PC-9 (cell line): ENCODE data around the gene TMEM200B. TPM values are rescaled to one million over a fixed set of nuclear protein-coding genes. Genes with fewer than 3 reads are reported as not detected.

Experiments used
- BruUV-seq: library from RNA; stranded (reverse); fragments of 400-500 nt; replicated peaks from 2 replicates; lab custom pipeline; 2021; lab: Mats Ljungman, UMichigan
- CTCF ChIA-PET: fragments of 300-600 bp; sonication (Branson Sonifier 250); formaldehyde crosslinking; loops from one replicate; lab custom pipeline; 2022; ENCODE audit warnings: antibody characterized with exemption; lab: Charles Lee
- POLR2A ChIA-PET: fragments of 300-600 bp; sonication (Branson Sonifier 250); formaldehyde crosslinking; loops from one replicate; lab custom pipeline; 2022; ENCODE audit warnings: antibody characterized with exemption; ENCODE audit not compliant: unreplicated experiment; lab: Charles Lee
- DNase-seq, 2 experiments: peaks; one replicate each; pipeline versions ENCODE4 v3.0.0 to v3.0.0-alpha.2; 2015 to 2022; ENCODE audit warnings: mixed read lengths in 1 of 2
- H2AFZ ChIP-seq: fragments of 200-600 bp; sonication (generic); 2 replicates; pipeline ENCODE4 v1.8.1; 2017; ENCODE audit warnings: antibody characterized with exemption
- H3F3A ChIP-seq: fragments of 200-600 bp; sonication (generic); 2 replicates; pipeline ENCODE4 v1.8.1; 2017; ENCODE audit warnings: antibody characterized with exemption, mild to moderate bottlenecking, low read depth; ENCODE audit not compliant: insufficient read depth
- H3K27ac ChIP-seq: fragments of 200-600 bp; sonication (generic); 2 replicates; pipeline ENCODE4 v1.6.1; 2016; ENCODE audit warnings: mixed run types
- H3K27me3 ChIP-seq: fragments of 200-600 bp; sonication (generic); 2 replicates; pipeline ENCODE4 v1.6.1; 2016; ENCODE audit warnings: low read depth, mixed run types; ENCODE audit not compliant: insufficient read depth
- H3K36me3 ChIP-seq: fragments of 200-600 bp; sonication (generic); 2 replicates; pipeline ENCODE4 v1.6.1; 2016; ENCODE audit warnings: low read depth, mixed run types
- H3K4me1 ChIP-seq: fragments of 200-600 bp; sonication (generic); replicated peaks from 2 replicates; pipeline ENCODE4 v1.6.1; 2016; ENCODE audit warnings: mixed run types; ENCODE audit not compliant: insufficient read depth
- H3K4me2 ChIP-seq: fragments of 200-600 bp; sonication (generic); 2 replicates; pipeline ENCODE4 v1.6.1; 2017; ENCODE audit warnings: mixed run types
- H3K4me3 ChIP-seq: fragments of 200-600 bp; sonication (generic); 2 replicates; pipeline ENCODE4 v1.6.1; 2016; ENCODE audit warnings: mixed run types
- H3K79me2 ChIP-seq: fragments of 200-600 bp; sonication (generic); 2 replicates; pipeline ENCODE4 v1.6.1; 2017; ENCODE audit warnings: low read depth, mixed run types
- H3K9me2 ChIP-seq: fragments of 200-600 bp; sonication (generic); 2 replicates; pipeline ENCODE4 v1.8.1; 2017; ENCODE audit warnings: mild to moderate bottlenecking; ENCODE audit not compliant: insufficient read depth
- H3K9me3 ChIP-seq: fragments of 200-600 bp; sonication (generic); 2 replicates; pipeline ENCODE4 v1.8.1; 2016; ENCODE audit warnings: low read depth; ENCODE audit not compliant: insufficient read depth
- H4K20me1 ChIP-seq: fragments of 200-600 bp; sonication (generic); 2 replicates; pipeline ENCODE4 v1.8.1; 2017; ENCODE audit not compliant: insufficient read depth
- EZH2 ChIP-seq: fragments of 200-600 bp; sonication (generic); IDR thresholded peaks from 2 replicates; pipeline ENCODE4 v1.8.0; 2017; ENCODE audit warnings: antibody characterized with exemption, low read depth
- intact Hi-C: fragments of 100-400 bp; cut with micrococcal nuclease; formaldehyde crosslinking; loops from one replicate; pipeline ENCODE4 v1.10.0; 2022; ENCODE audit not compliant: unreplicated experiment
- total RNA-seq: library from RNA; stranded (reverse); gene quantifications from 2 replicates; pipeline ENCODE4 v1.2.3, GENCODE V29; 2021
- TF ChIP-seq, protein P1 (sequence below): fragments of 200-600 bp; sonication (generic); conservative IDR thresholded peaks from 2 replicates; pipeline ENCODE4 v1.6.1; 2017; ENCODE audit warnings: mixed run types, antibody characterized with exemption, mild to moderate bottlenecking, moderate library complexity

The TMEM200B gene
- total RNA-seq, 1 experiment from 2014 or later = 1.1 TPM

DNA sequence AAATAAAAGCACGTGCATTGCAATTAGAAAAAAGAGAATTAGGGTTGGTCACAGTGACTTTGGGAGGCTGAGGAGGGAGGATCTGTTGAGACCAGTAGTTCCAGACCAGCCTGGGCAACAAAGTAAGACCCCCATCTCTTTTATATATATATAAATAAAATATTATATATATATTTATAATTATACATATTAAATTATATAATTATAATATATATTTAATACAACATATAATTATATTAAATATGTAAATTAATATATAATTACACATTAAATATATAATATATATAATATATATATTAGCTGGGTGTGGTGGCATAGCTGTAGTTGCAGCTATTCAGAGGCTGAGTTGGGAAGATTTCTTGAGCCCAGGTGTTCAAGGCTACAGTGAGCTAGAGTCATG is 23.2 kb downstream of the TMEM200B start:
- Histone ChIP-seq H3K4me1 (peaks cover 3% of the 10 kb centered on the region; the same call in 1 of the 2 replicates), H3K27ac (no peak overlapping the region), H3K9me3 (no peaks in the 10 kb centered on the region), H2AFZ (no peak overlapping the region), H4K20me1 (no peaks in the 10 kb centered on the region), H3K36me3 (no peaks in the 10 kb centered on the region), H3K4me2 (no peak overlapping the region), H3F3A (peaks cover 3% of the 10 kb centered on the region; the same call in 1 of the 2 replicates), H3K4me3 (no peak overlapping the region), H3K79me2 (no peaks in the 10 kb centered on the region), H3K27me3 (no peaks in the 10 kb centered on the region), H3K9me2 (no peaks in the 10 kb centered on the region)
- ChIA-PET CTCF (no interaction called here), POLR2A (interaction anchor here (0.7 kb wide), 1 partner anchor 200 kb away, joined by 7 read pairs; no protein-coding TSS in a partner anchor)
- no TSS peak for BruUV-seq
- DNase-seq = no peak
- intact Hi-C loops = no loop called here
- TF ChIP-seq, protein P1, sequence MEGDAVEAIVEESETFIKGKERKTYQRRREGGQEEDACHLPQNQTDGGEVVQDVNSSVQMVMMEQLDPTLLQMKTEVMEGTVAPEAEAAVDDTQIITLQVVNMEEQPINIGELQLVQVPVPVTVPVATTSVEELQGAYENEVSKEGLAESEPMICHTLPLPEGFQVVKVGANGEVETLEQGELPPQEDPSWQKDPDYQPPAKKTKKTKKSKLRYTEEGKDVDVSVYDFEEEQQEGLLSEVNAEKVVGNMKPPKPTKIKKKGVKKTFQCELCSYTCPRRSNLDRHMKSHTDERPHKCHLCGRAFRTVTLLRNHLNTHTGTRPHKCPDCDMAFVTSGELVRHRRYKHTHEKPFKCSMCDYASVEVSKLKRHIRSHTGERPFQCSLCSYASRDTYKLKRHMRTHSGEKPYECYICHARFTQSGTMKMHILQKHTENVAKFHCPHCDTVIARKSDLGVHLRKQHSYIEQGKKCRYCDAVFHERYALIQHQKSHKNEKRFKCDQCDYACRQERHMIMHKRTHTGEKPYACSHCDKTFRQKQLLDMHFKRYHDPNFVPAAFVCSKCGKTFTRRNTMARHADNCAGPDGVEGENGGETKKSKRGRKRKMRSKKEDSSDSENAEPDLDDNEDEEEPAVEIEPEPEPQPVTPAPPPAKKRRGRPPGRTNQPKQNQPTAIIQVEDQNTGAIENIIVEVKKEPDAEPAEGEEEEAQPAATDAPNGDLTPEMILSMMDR = no peak
- TF ChIP-seq EZH2 = no peak

- intact Hi-C loops = no loop called here
- H3K4me3 ChIP-seq = no peak overlapping the region
- no peak overlapping the region for H3K27ac ChIP-seq
- H3K79me2 ChIP-seq = no peaks in the 10 kb centered on the region
- H3K36me3 ChIP-seq = no peaks in the 10 kb centered on the region
- ChIA-PET CTCF (no interaction called here), POLR2A (interaction anchor here (1.0 kb wide), 1 partner anchor 45 kb away, joined by 6 read pairs; no protein-coding TSS in a partner anchor)
- H4K20me1 ChIP-seq = no peaks in the 10 kb centered on the region
- H3K4me2 ChIP-seq = no peak overlapping the region
- H3K9me3 ChIP-seq = no peaks in the 10 kb centered on the region
- DNase-seq = no peak
- BruUV-seq = no TSS peak
- H3F3A ChIP-seq = no peaks in the 10 kb centered on the region
- peaks cover 8% of the 10 kb centered on the region; the same call in 1 of the 2 replicates for H3K4me1 ChIP-seq
- H3K9me2 ChIP-seq = no peaks in the 10 kb centered on the region
- H3K27me3 ChIP-seq = no peaks in the 10 kb centered on the region
- no peak overlapping the region for H2AFZ ChIP-seq
- TF ChIP-seq, protein P1 = no peak
- no peak for TF ChIP-seq EZH2
Measured at GRCh38 chr1:29099286-29099685, 24.4 kb downstream of the TMEM200B start.

DNA sequence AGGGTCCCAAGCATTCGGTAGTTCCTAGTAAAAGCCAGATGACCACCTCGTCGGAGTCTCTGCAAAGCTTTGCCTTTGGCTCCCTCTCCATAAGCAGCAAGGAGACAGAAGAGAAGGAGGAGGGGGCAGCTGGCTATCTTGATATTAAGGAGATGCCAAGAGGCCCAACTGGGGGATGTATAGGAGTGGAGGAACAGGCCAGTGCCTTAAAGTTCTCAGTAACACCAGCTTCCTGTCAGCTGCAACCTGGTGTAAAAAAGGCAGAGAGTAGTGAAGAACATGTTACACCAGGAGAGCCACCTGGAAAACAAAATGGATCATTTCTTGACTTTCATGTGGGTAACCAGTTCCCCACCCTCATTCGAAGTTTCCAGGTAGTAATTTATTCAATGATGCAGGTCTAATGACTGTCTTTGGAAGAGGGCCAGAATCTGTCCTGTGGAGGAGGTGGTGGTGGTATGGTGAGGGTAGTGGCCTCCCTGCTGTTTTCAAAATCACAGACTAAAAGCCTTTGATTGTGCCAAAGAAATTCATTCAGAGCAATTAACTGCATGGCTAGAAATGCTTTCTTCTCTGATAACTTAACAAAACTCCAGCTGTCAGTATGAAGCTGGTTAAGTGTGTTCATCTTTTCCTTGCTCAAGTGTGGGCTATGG is 27.3 kb downstream of the TMEM200B start:
- TF ChIP-seq EZH2 = no peak
- TF ChIP-seq, protein P1 = no peak

More for the DNA sequence above, 27.3 kb downstream of the TMEM200B start:
- intact Hi-C loops = no loop called here
- Histone ChIP-seq H3K4me2 (no peak overlapping the region), H3K4me3 (no peak overlapping the region), H2AFZ (no peak overlapping the region), H3K27me3 (no peaks in the 10 kb centered on the region), H3K4me1 (peaks cover 8% of the 10 kb centered on the region; the same call in 1 of the 2 replicates), H3K9me3 (no peaks in the 10 kb centered on the region), H3K36me3 (no peaks in the 10 kb centered on the region), H3K27ac (no peak overlapping the region), H3F3A (no peaks in the 10 kb centered on the region), H4K20me1 (no peaks in the 10 kb centered on the region), H3K79me2 (no peaks in the 10 kb centered on the region), H3K9me2 (no peaks in the 10 kb centered on the region)
- no TSS peak for BruUV-seq
- POLR2A ChIA-PET = no interaction called here
- DNase-seq = no peak
- CTCF ChIA-PET = no interaction called here
